Measurements from ENCODE around the gene CENATAC. TPM values are rescaled to one million over a fixed set of nuclear protein-coding genes. Genes with fewer than 3 reads are reported as not detected.

The CENATAC gene
- total RNA-seq, 4 donors from 2014 or later = 45.2 to 128 (median 56.4) TPM

DNA sequence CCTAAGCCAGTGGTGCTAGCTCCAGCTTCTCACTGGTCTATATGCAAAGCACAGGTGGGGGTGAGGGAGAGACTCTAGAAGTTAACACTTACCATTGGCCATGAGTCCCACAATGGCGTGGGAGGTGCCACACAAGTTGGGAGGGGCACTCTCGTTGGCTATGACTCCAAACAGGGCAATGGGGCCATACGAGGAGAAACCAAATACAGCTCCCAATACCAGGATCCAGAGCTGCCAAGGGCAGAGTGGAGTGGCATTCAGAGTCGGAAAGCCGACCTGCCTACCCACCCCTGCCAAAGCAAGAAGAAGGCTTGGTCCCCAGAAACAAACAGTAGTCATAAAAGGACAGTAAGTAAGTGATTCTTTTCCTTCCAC lies 27.1 kb downstream of the CENATAC start:
- Histone ChIP-seq H3K4me1 (peaks cover 7 to 22% of the 10 kb centered on the region in 2 donors), H3K36me3 (peaks cover 18 to 33% of the 10 kb centered on the region in 2 donors), H3K9me3 (no peaks in the 10 kb centered on the region), H3K4me3 (replicated peaks in 1 of 3) (no peak overlapping the region), H3K27ac (peak overlapping the region in 1 of 3 donors; percentile 13), H3K27me3 (no peaks in the 10 kb centered on the region)
- no peak for DNase-seq
- 80 to 83% methylated on average over 5 of the region's 5 CpGs for WGBS, 2 donors
- no peak for TF ChIP-seq POLR2A (IDR thresholded peaks at IDR 0.05)
- TF ChIP-seq, protein P1, sequence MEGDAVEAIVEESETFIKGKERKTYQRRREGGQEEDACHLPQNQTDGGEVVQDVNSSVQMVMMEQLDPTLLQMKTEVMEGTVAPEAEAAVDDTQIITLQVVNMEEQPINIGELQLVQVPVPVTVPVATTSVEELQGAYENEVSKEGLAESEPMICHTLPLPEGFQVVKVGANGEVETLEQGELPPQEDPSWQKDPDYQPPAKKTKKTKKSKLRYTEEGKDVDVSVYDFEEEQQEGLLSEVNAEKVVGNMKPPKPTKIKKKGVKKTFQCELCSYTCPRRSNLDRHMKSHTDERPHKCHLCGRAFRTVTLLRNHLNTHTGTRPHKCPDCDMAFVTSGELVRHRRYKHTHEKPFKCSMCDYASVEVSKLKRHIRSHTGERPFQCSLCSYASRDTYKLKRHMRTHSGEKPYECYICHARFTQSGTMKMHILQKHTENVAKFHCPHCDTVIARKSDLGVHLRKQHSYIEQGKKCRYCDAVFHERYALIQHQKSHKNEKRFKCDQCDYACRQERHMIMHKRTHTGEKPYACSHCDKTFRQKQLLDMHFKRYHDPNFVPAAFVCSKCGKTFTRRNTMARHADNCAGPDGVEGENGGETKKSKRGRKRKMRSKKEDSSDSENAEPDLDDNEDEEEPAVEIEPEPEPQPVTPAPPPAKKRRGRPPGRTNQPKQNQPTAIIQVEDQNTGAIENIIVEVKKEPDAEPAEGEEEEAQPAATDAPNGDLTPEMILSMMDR (IDR thresholded peaks at IDR 0.05) = no peak
- intact Hi-C loops (cut with DNase I) = no loop called here

DNA sequence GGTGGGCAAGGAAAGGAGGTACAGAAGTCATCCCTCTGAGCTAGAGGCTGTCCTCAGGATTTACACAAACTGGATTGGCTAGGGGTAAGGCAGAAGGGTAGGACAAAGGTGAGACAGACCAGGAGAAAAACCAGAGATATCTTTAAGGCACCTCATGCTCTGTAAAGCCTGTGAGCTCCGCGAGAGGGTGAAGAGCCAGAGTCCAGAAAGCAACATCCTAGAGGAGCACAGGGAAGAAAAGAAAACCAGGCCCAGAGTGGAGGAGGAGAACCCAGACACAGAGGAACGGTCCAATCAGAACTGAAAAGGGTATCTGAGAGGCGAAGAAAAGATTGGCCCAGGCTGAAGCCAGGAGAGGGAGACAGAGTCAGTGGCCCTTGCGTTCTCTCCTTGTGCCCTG lies 27.6 kb downstream of the CENATAC start:
- H3K9me3 ChIP-seq = no peaks in the 10 kb centered on the region
- H3K27me3 ChIP-seq = no peaks in the 10 kb centered on the region
- no peak overlapping the region for H3K4me3 ChIP-seq (replicated peaks in 1 of 3)
- WGBS, 2 donors = 88 to 90% methylated on average over 5 of the region's 5 CpGs
- peaks cover 6 to 18% of the 10 kb centered on the region in 2 donors for H3K4me1 ChIP-seq
- no peak for DNase-seq
- H3K36me3 ChIP-seq = peaks cover 18 to 33% of the 10 kb centered on the region in 2 donors
- no peak overlapping the region for H3K27ac ChIP-seq
- intact Hi-C loops (cut with DNase I) = no loop called here
- no peak for TF ChIP-seq POLR2A (IDR thresholded peaks at IDR 0.05)
- TF ChIP-seq, protein P1 (IDR thresholded peaks at IDR 0.05) = no peak

DNA sequence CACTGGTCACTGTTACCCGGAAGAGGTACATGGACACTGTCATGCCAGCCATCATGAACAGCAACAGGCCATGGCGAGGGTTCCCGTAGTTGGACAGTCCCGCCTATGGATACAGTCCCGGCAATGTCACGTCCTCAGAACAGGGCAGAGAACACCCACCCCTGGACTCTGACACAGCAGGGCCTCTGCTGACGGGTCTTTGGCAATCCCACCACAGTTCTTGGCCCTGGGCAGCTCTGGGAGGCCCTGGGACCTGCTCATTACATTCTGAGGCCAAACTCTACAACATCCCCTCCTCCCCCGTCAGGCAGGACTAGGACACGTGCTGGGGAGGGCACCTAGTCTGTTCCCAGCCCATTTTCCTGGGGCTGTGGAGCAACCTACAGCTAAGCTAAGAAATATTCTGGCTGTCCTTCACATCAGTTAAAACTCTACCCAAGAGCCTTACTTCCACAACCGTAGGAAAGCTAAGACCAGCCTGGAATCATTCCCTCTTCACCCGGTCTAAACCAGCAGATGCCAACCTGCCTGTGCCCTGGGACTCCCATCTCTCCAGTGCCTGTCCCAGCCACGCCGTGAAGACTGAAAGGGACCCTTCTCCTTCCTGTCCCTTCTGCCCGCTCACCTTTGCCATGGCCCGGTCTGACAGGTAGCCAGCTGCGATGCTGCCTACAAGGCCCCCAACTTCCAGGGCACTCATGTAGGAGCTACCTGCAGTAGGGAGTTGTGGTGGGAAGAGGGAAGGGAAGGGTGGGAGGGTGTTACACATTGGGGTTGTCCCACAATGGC lies 28.2 kb downstream of the CENATAC start:
- Histone ChIP-seq H3K4me1 (peaks cover 6 to 18% of the 10 kb centered on the region in 2 donors), H3K36me3 (peaks cover 18 to 31% of the 10 kb centered on the region in 2 donors), H3K27me3 (no peaks in the 10 kb centered on the region), H3K9me3 (no peaks in the 10 kb centered on the region), H3K27ac (no peak overlapping the region), H3K4me3 (replicated peaks in 1 of 3) (no peak overlapping the region)
- intact Hi-C loops (cut with DNase I) = no loop called here
- no peak for DNase-seq
- no peak for TF ChIP-seq POLR2A (IDR thresholded peaks at IDR 0.05)
- TF ChIP-seq, protein P1 (IDR thresholded peaks at IDR 0.05) = no peak
- 91 to 94% methylated on average over 13 of the region's 16 CpGs for WGBS, 2 donors

DNA sequence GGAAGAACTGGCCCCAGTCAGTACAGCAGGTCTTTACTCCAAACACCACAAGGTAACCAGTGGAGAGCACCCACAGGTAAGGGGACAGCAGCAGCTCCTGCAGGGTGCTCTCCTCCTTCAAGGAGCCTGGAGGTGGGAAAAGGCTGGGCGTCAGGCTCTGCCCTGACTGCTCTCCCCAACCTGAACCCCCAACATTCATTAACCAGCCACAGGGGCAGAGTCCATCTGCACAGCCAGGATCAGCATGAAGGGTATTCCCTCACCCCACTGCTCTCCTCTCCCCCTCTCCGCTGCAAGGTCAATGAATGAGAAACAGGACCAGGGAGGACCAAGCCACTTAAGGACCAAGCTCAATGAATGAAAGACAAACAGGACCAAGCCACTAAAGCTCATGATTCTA lies 29.0 kb downstream of the CENATAC start:
- intact Hi-C loops (cut with DNase I) = no loop called here
- H3K36me3 ChIP-seq = peaks cover 13 to 27% of the 10 kb centered on the region in 2 donors

More for the DNA sequence above, 29.0 kb downstream of the CENATAC start:
- H3K27ac ChIP-seq = no peak overlapping the region
- H3K27me3 ChIP-seq = no peaks in the 10 kb centered on the region
- DNase-seq = no peak
- no peaks in the 10 kb centered on the region for H3K9me3 ChIP-seq
- H3K4me3 ChIP-seq (replicated peaks in 1 of 3) = no peak overlapping the region
- peaks cover 6 to 18% of the 10 kb centered on the region in 2 donors for H3K4me1 ChIP-seq
- 78 to 100% methylated on average over 2 of the region's 2 CpGs for WGBS, 2 donors
- TF ChIP-seq, protein P1 (IDR thresholded peaks at IDR 0.05) = no peak
- no peak for TF ChIP-seq POLR2A (IDR thresholded peaks at IDR 0.05)

All from thyroid gland (tissue), 4 donors.